Neuronal stem cell (in vitro differentiated cells): ENCODE data around the gene ARSJ.
A peak's percentile ranks its signal among the peaks of the same experiment; 100 is the strongest.

Source experiments
- DNase-seq: peaks from one replicate; pipeline ENCODE4 v3.0.0-alpha.2; 2013; ENCODE audit warnings: low spot score
- H2AFZ ChIP-seq: one replicate; pipeline ENCODE4 v1.6.1; 2013; ENCODE audit warnings: mild to moderate bottlenecking, low read length, inconsistent platforms
- H2AK5ac ChIP-seq: 2 replicates; pipeline ENCODE4 v1.6.1; 2013; ENCODE audit warnings: low read depth, mild to moderate bottlenecking, inconsistent platforms, low read length, moderate library complexity, mixed read lengths
- H2BK120ac ChIP-seq: 2 replicates; pipeline ENCODE4 v1.6.1; 2013; ENCODE audit warnings: low read depth, mild to moderate bottlenecking, inconsistent platforms, low read length, moderate library complexity, mixed read lengths
- H2BK12ac ChIP-seq: one replicate; pipeline ENCODE4 v1.6.1; 2013; ENCODE audit warnings: low read length, inconsistent platforms
- H2BK15ac ChIP-seq: 2 replicates; pipeline ENCODE4 v1.6.1; 2013; ENCODE audit warnings: mild to moderate bottlenecking, low read length, inconsistent platforms, mixed read lengths
- H2BK5ac ChIP-seq: one replicate; pipeline ENCODE4 v1.6.1; 2013; ENCODE audit warnings: inconsistent platforms, mild to moderate bottlenecking, low read length, moderate library complexity
- H3K14ac ChIP-seq: one replicate; pipeline ENCODE4 v1.6.1; 2013; ENCODE audit warnings: low read length, inconsistent platforms
- H3K18ac ChIP-seq: 2 replicates; pipeline ENCODE4 v1.6.1; 2013; ENCODE audit warnings: low read length, inconsistent platforms
- H3K23ac ChIP-seq: 2 replicates; pipeline ENCODE4 v1.6.1; 2013; ENCODE audit warnings: low read depth, mild to moderate bottlenecking, mixed read lengths, low read length, inconsistent platforms; ENCODE audit not compliant: poor library complexity
- H3K27ac ChIP-seq: replicated peaks from 3 replicates; pipeline ENCODE4 v1.5.1; 2013; ENCODE audit warnings: low read length, inconsistent platforms
- H3K27me3 ChIP-seq, 3 experiments: 2 replicates each; pipeline ENCODE4 v1.6.1; 2013; ENCODE audit warnings: low read length in 3 of 3, mild to moderate bottlenecking in 2 of 3, inconsistent platforms in 1 of 3, low read depth in 1 of 3, mixed read lengths in 1 of 3, moderate library complexity in 1 of 3; ENCODE audit not compliant: control insufficient read depth in 3 of 3, insufficient read depth in 3 of 3
- H3K36me3 ChIP-seq, 2 donors: replicated peaks in 1 of 2; 2 replicates each; pipeline ENCODE4 v1.6.1; 2013; ENCODE audit warnings: low read length in 2 of 2; ENCODE audit not compliant: control insufficient read depth in 2 of 2, insufficient read depth in 2 of 2
- H3K4ac ChIP-seq: 2 replicates; pipeline ENCODE4 v1.6.1; 2013; ENCODE audit warnings: inconsistent platforms, mild to moderate bottlenecking, low read length, moderate library complexity
- H3K4me1 ChIP-seq, 2 donors: 1 replicate in 1 of 2; 2 replicates in 1 of 2; pipeline ENCODE4 v1.6.1; 2013; ENCODE audit warnings: low read length in 2 of 2, low read depth in 1 of 2; ENCODE audit not compliant: control insufficient read depth in 2 of 2, insufficient read depth in 1 of 2
- H3K4me2 ChIP-seq: one replicate; pipeline ENCODE4 v1.6.1; 2013; ENCODE audit warnings: mild to moderate bottlenecking, low read length, inconsistent platforms; ENCODE audit not compliant: insufficient read depth, poor library complexity, severe bottlenecking
- H3K4me3 ChIP-seq, 2 donors: 2 replicates each; pipeline ENCODE4 v1.5.1; 2013; ENCODE audit warnings: low read length in 2 of 2, mild to moderate bottlenecking in 2 of 2, inconsistent platforms in 1 of 2, moderate library complexity in 1 of 2
- H3K79me1 ChIP-seq: one replicate; pipeline ENCODE4 v1.6.1; 2013; ENCODE audit warnings: low read depth, mild to moderate bottlenecking, inconsistent platforms, low read length, moderate library complexity
- H3K9ac ChIP-seq: one replicate; pipeline ENCODE4 v1.6.1; 2013; ENCODE audit warnings: mild to moderate bottlenecking, low read depth, low read length, inconsistent platforms; ENCODE audit not compliant: poor library complexity
- H3K9me3 ChIP-seq, 2 donors: replicated peaks in 1 of 2; 2 replicates each; pipeline versions ENCODE3 to v1.6.1; 2013; ENCODE audit warnings: low read length in 2 of 2, mild to moderate bottlenecking in 2 of 2, inconsistent platforms in 1 of 2, low read depth in 1 of 2, mixed read lengths in 1 of 2, moderate library complexity in 1 of 2; ENCODE audit not compliant: control insufficient read depth in 2 of 2, insufficient read depth in 1 of 2
- H4K8ac ChIP-seq: one replicate; pipeline ENCODE4 v1.6.1; 2013; ENCODE audit warnings: low read depth, mild to moderate bottlenecking, inconsistent platforms, low read length, moderate library complexity
- H4K91ac ChIP-seq: one replicate; pipeline ENCODE4 v1.6.1; 2013; ENCODE audit warnings: low read length, low read depth, mild to moderate bottlenecking, inconsistent platforms; ENCODE audit not compliant: poor library complexity
- WGBS, 2 donors: extraction: QIAGEN DNeasy Blood & Tissue Kit; methylation state at CpG; one replicate each; pipeline ENCODE4 v1.1.7; 2013; ENCODE audit warnings: missing lambda C conversion rate in 2 of 2, mixed read lengths in 1 of 2; ENCODE audit not compliant: insufficient read length in 2 of 2, insufficient replicate concordance in 1 of 2; ENCODE audit errors: extremely low coverage in 2 of 2; 5-methylcytosine and 5-hydroxymethylcytosine counted together

The ARSJ gene

GRCh38 chr4:113962719-113963265 lies 16.7 kb downstream of the ARSJ start:
- H2BK5ac ChIP-seq = no peak overlapping the region
- no peak overlapping the region for H3K4ac ChIP-seq
- H4K91ac ChIP-seq = no peak overlapping the region
- no peak overlapping the region for H3K4me2 ChIP-seq
- no peaks in the 10 kb centered on the region for H3K36me3 ChIP-seq
- no peak overlapping the region for H3K14ac ChIP-seq
- no peak for DNase-seq
- no peak overlapping the region for H2AK5ac ChIP-seq
- H2BK12ac ChIP-seq = no peak overlapping the region
- H2BK120ac ChIP-seq = no peak overlapping the region
- H3K18ac ChIP-seq = no peak overlapping the region
- H3K27me3 ChIP-seq = peaks cover 0 to 2% (median 0%) of the 10 kb centered on the region in 3 experiments
- no peak overlapping the region for H4K8ac ChIP-seq
- H2AFZ ChIP-seq = no peak overlapping the region
- H3K27ac ChIP-seq = no peak overlapping the region
- H3K4me3 ChIP-seq = no peak overlapping the region
- H3K9ac ChIP-seq = no peak overlapping the region
- no CpG with 5 or more reads among the region's 3 CpGs for WGBS, 2 donors
- H3K9me3 ChIP-seq = no peaks in the 10 kb centered on the region
- H2BK15ac ChIP-seq = no peak overlapping the region
- H3K79me1 ChIP-seq = no peaks in the 10 kb centered on the region
- no peak overlapping the region for H3K23ac ChIP-seq
- H3K4me1 ChIP-seq = no peaks in the 10 kb centered on the region

GRCh38 chr4:113962016-113962347 lies 17.5 kb downstream of the ARSJ start:
- no peak overlapping the region for H3K14ac ChIP-seq
- no peak overlapping the region for H2BK5ac ChIP-seq
- H4K8ac ChIP-seq = no peak overlapping the region
- H2BK120ac ChIP-seq = no peak overlapping the region
- no peak overlapping the region for H3K27ac ChIP-seq
- H3K27me3 ChIP-seq = peaks cover 0 to 2% (median 0%) of the 10 kb centered on the region in 3 experiments
- no peak overlapping the region for H3K4ac ChIP-seq
- no peaks in the 10 kb centered on the region for H3K36me3 ChIP-seq
- H3K4me3 ChIP-seq = no peak overlapping the region
- H3K18ac ChIP-seq = no peak overlapping the region
- H3K4me1 ChIP-seq = no peaks in the 10 kb centered on the region
- no peak overlapping the region for H2AFZ ChIP-seq
- WGBS, 2 donors = no CpG with 5 or more reads among the region's 2 CpGs
- H2BK15ac ChIP-seq = no peak overlapping the region
- no peaks in the 10 kb centered on the region for H3K9me3 ChIP-seq
- no peak overlapping the region for H3K4me2 ChIP-seq
- H3K9ac ChIP-seq = no peak overlapping the region
- no peak overlapping the region for H2BK12ac ChIP-seq
- no peak overlapping the region for H4K91ac ChIP-seq
- H2AK5ac ChIP-seq = no peak overlapping the region
- DNase-seq = no peak
- H3K79me1 ChIP-seq = no peaks in the 10 kb centered on the region
- H3K23ac ChIP-seq = no peak overlapping the region

GRCh38 chr4:113960684-113961321 lies 18.6 kb downstream of the ARSJ start:
- no CpG with 5 or more reads among the region's 3 CpGs for WGBS, 2 donors
- peaks cover 0 to 2% (median 0%) of the 10 kb centered on the region in 3 experiments for H3K27me3 ChIP-seq
- no peak overlapping the region for H3K27ac ChIP-seq
- H3K14ac ChIP-seq = no peak overlapping the region
- no peak overlapping the region for H2AK5ac ChIP-seq
- no peaks in the 10 kb centered on the region for H3K9me3 ChIP-seq
- DNase-seq = no peak
- H2BK15ac ChIP-seq = no peak overlapping the region
- no peaks in the 10 kb centered on the region for H3K4me1 ChIP-seq
- no peak overlapping the region for H4K91ac ChIP-seq
- H3K4me2 ChIP-seq = no peak overlapping the region
- no peak overlapping the region for H3K23ac ChIP-seq
- no peak overlapping the region for H2AFZ ChIP-seq
- no peak overlapping the region for H2BK12ac ChIP-seq
- H3K18ac ChIP-seq = no peak overlapping the region
- no peaks in the 10 kb centered on the region for H3K79me1 ChIP-seq
- H2BK120ac ChIP-seq = no peak overlapping the region
- H2BK5ac ChIP-seq = no peak overlapping the region
- no peaks in the 10 kb centered on the region for H3K36me3 ChIP-seq
- no peak overlapping the region for H3K4me3 ChIP-seq
- H3K4ac ChIP-seq = no peak overlapping the region
- H4K8ac ChIP-seq = no peak overlapping the region
- H3K9ac ChIP-seq = no peak overlapping the region

- no peak overlapping the region for H3K14ac ChIP-seq
- no peak overlapping the region for H4K8ac ChIP-seq
- no peak overlapping the region for H2BK15ac ChIP-seq
- H3K79me1 ChIP-seq = no peaks in the 10 kb centered on the region
- no peak overlapping the region for H3K4me3 ChIP-seq
- H2AK5ac ChIP-seq = no peak overlapping the region
- H3K27me3 ChIP-seq = peaks cover 0 to 2% (median 0%) of the 10 kb centered on the region in 3 experiments
- no peak overlapping the region for H4K91ac ChIP-seq
- no peak overlapping the region for H3K9ac ChIP-seq
- no peak overlapping the region for H2BK5ac ChIP-seq
- no peak overlapping the region for H2BK120ac ChIP-seq
- H3K9me3 ChIP-seq = no peaks in the 10 kb centered on the region
- H3K23ac ChIP-seq = no peak overlapping the region
- H3K18ac ChIP-seq = no peak overlapping the region
- H3K4ac ChIP-seq = no peak overlapping the region
- peak overlapping the region; percentile 6 for H2AFZ ChIP-seq
- H3K36me3 ChIP-seq = no peaks in the 10 kb centered on the region
- H3K4me2 ChIP-seq = no peak overlapping the region
- H2BK12ac ChIP-seq = no peak overlapping the region
- no peak overlapping the region for H3K27ac ChIP-seq
- H3K4me1 ChIP-seq = no peaks in the 10 kb centered on the region
- DNase-seq = no peak
Measured at GRCh38 chr4:113959539-113959937, 19.9 kb downstream of the ARSJ start.
